K562 treated with DMSO at 1 percent for 12 hours (cell line): ENCODE data around the gene FCHSD2. TPM values are rescaled to one million over a fixed set of nuclear protein-coding genes. Genes with fewer than 3 reads are reported as not detected.

Experiments
- total RNA-seq: library from RNA; unstranded; fragments of 300-600 nt; gene quantifications from 2 replicates; pipeline ENCODE4 v1.2.3, GENCODE V29; 2022; ENCODE audit not compliant: insufficient read depth

FCHSD2 gene
- 4.8 and 13.5 TPM in 2 replicates for total RNA-seq

GRCh38 chr11:73142128-73142377 lies at the start of gene FCHSD2:
Gene FCHSD2 (minus strand): TSS chr11:73142318. CDS start chr11:73141877, 441 bp downstream.

DNA sequence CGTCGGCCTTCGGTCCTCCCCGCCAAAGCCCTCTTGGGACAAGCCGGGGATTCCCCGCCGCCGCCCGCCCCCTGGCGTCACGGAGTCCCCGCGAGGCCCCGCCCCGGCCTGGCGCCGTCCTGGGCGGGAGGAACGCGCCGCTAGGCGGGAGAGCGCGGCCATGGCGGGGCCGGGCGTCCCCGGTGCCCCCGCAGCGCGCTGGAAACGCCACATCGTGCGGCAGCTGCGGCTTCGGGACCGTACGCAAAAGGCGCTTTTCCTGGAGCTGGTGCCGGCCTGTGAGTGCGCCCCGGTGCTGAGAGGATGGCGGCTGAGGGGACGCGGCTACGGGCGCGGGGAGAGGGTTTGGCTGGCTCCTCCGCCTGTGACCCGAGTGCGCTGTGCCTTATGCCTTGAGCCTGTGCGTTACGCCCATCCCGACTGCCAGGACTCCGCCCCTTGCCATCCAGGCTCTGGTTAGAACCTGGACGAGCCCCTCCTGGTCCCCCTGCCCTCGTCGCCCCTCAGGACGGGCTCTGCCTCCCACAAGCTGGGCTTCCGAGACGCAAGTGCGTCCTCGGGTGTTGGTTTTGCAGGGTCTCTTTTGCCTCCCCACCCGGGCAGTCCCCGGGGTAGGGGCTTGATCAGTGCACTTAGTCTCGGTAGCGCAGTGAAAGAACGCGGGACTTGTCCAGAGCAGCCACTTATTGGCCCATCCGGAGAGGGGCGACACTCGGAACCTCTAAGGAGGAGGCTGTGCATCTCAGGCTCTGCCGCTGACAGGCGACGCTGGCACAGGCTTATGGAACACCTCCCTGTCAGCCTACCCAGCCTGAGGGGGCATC lies 327.6 kb downstream of the FCHSD2 start, which contains the start of gene ATG16L2:
Gene ATG16L2 (plus strand): TSS at position 126 of the 824 bp plus-strand sequence. CDS start 35 bp downstream, at position 161.

DNA sequence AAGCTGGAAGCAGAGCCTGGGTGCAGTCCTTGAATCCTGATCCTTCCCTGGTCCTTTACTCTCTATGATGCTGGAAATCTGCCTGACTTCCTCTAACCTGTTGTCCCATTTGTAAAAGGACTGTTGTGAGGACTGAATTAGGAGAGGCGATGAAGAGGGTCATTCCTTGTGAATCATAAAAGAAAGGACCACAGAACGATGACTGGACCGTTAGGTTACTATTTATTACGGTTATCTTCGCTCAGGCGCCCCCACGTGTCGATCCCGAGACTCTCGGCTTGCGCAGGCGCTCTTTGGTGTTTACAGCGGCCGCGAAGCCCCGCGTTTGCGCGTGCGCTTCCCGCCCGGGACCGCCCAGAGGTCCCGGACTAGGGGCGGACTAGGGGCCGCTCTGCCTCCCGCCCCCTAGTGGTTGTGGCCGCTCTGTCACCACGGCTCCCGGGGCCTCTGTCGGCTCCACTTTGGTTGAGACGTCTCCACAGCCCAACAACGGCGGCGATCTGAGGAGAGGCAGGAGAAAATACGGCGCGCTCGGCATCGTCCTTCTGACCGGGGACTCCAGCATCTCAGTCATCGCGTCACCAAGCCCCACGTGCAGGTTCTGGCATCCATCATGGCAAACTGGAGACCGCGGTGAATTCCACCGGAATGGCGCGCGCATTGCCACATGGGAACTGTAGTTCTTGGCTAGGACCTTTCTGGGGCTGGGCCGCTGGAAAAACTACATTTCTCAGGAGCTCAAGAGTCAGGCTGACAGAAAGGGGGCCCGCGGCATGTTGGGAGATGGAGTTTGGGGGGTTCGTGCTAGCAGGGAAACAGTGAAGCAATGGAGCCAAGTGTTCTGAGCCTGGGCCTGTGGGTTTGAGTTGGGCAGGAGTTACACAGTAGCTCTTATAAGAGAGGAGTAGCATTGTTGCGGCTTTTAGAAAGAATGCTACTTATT lies 348.4 kb downstream of the FCHSD2 start, which contains the start of gene STARD10:
Gene STARD10 (minus strand): TSS at position 623 of the 943 bp plus-strand sequence. CDS start 12,866 bp downstream, outside the sequence.

Other genes with a start within 250 kb of the FCHSD2 start
- not detected in 2 replicates for gene P2RY2, start 76.0 kb upstream of the FCHSD2 start, total RNA-seq
- not detected in 2 replicates for gene P2RY6, start 130.0 kb upstream of the FCHSD2 start, total RNA-seq
- gene ARHGEF17, start 166.0 kb upstream of the FCHSD2 start, total RNA-seq: 0.15 TPM in 1 of 2 replicates, not detected in the other
- gene RELT, start 234.1 kb upstream of the FCHSD2 start, total RNA-seq: 14.9 and 18.1 TPM in 2 replicates